Osteocyte (in vitro differentiated cells): ENCODE data around the gene KCTD1. TPM values are rescaled to one million over a fixed set of nuclear protein-coding genes. Genes with fewer than 3 reads are reported as not detected.

Experiments
- DNase-seq: peaks from one replicate; pipeline ENCODE4 v3.0.0; 2021; ENCODE audit warnings: mixed read lengths; ENCODE audit not compliant: unreplicated experiment; ENCODE audit errors: extremely low spot score
- H3K27ac Mint-ChIP-seq: one replicate; pipeline ENCODE4 v1.8.0; 2021; ENCODE audit warnings: mild to moderate bottlenecking, mixed read lengths; ENCODE audit not compliant: unreplicated experiment
- H3K27me3 Mint-ChIP-seq: one replicate; pipeline ENCODE4 v1.8.0; 2021; ENCODE audit warnings: mixed read lengths; ENCODE audit not compliant: unreplicated experiment
- H3K36me3 Mint-ChIP-seq: one replicate; pipeline ENCODE4 v1.8.0; 2021; ENCODE audit warnings: mixed read lengths; ENCODE audit not compliant: unreplicated experiment
- H3K4me1 Mint-ChIP-seq: one replicate; pipeline ENCODE4 v1.8.0; 2021; ENCODE audit warnings: mixed read lengths; ENCODE audit not compliant: unreplicated experiment
- H3K4me3 Mint-ChIP-seq: one replicate; pipeline ENCODE4 v1.8.0; 2021; ENCODE audit warnings: mild to moderate bottlenecking, moderate library complexity, mixed read lengths; ENCODE audit not compliant: unreplicated experiment
- H3K9me3 Mint-ChIP-seq: one replicate; pipeline ENCODE4 v1.8.0; 2021; ENCODE audit warnings: mixed read lengths; ENCODE audit not compliant: unreplicated experiment
- total RNA-seq: library from RNA; stranded (reverse); gene quantifications from 2 replicates; pipeline ENCODE4 v1.2.1, GENCODE V29; 2021
- TF ChIP-seq, protein P1 (sequence below): fragments of 200-600 bp; sonication (generic); IDR thresholded peaks from 2 replicates; pipeline ENCODE4 v1.5.0; 2021; ENCODE audit warnings: antibody characterized with exemption, mild to moderate bottlenecking, moderate library complexity

The KCTD1 gene
- total RNA-seq, 1 donor from 2014 or later, result 25.7 TPM

DNA sequence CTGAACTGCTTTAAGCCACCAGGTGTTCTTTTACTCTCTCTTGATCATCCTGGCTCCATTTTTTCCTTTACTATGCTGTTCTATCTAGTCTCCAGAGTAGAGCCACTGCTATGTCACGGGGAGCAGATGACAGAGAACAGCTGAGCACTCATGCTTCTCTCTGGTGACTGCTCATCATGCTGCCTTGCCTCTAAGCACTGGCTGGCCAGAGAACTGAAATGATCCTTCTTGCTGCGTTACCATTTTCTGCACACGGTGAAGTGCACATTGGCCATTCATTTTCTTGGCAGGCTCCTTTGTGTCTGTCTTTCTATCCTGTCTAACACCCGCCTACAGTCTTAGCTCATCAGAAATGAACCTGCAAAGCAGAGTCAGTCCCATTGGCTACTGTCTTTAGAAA lies 86.0 kb downstream of the KCTD1 start:
- TF ChIP-seq, protein P1, sequence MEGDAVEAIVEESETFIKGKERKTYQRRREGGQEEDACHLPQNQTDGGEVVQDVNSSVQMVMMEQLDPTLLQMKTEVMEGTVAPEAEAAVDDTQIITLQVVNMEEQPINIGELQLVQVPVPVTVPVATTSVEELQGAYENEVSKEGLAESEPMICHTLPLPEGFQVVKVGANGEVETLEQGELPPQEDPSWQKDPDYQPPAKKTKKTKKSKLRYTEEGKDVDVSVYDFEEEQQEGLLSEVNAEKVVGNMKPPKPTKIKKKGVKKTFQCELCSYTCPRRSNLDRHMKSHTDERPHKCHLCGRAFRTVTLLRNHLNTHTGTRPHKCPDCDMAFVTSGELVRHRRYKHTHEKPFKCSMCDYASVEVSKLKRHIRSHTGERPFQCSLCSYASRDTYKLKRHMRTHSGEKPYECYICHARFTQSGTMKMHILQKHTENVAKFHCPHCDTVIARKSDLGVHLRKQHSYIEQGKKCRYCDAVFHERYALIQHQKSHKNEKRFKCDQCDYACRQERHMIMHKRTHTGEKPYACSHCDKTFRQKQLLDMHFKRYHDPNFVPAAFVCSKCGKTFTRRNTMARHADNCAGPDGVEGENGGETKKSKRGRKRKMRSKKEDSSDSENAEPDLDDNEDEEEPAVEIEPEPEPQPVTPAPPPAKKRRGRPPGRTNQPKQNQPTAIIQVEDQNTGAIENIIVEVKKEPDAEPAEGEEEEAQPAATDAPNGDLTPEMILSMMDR, result no peak
- peaks cover 40% of the 10 kb centered on the region for H3K36me3 Mint-ChIP-seq
- H3K27me3 Mint-ChIP-seq, result no peaks in the 10 kb centered on the region

DNA sequence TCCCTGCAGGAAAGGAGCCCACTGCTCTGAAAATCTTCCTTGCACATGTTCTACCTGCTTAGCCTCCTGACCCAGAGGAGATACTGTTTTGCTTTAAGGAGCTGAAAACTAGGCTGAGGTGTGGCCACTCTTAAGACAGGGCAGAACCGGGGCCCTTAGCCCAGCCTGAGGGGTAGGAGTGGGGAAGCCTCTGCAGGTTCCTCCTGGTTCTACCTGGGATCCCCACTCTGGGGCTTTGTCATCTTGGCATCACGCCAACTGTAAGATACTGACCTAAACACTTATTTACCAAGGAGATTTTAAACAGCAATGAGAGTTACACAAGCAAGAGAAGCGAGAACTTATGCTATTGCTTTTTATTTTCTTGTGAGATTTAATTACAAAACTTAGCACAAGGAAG lies 86.9 kb downstream of the KCTD1 start:
- Mint-ChIP-seq H3K4me1 (no peaks in the 10 kb centered on the region), H3K9me3 (no peaks in the 10 kb centered on the region), H3K27ac (no peak overlapping the region), H3K36me3 (peaks cover 42% of the 10 kb centered on the region), H3K4me3 (no peak overlapping the region), H3K27me3 (no peaks in the 10 kb centered on the region)
- TF ChIP-seq, protein P1, result no peak
- peak; percentile 46 for DNase-seq

More for the DNA sequence above, 86.0 kb downstream of the KCTD1 start:
- Mint-ChIP-seq H3K9me3 (no peaks in the 10 kb centered on the region), H3K4me1 (no peaks in the 10 kb centered on the region), H3K4me3 (no peak overlapping the region), H3K27ac (no peak overlapping the region)
- no peak for DNase-seq

DNA sequence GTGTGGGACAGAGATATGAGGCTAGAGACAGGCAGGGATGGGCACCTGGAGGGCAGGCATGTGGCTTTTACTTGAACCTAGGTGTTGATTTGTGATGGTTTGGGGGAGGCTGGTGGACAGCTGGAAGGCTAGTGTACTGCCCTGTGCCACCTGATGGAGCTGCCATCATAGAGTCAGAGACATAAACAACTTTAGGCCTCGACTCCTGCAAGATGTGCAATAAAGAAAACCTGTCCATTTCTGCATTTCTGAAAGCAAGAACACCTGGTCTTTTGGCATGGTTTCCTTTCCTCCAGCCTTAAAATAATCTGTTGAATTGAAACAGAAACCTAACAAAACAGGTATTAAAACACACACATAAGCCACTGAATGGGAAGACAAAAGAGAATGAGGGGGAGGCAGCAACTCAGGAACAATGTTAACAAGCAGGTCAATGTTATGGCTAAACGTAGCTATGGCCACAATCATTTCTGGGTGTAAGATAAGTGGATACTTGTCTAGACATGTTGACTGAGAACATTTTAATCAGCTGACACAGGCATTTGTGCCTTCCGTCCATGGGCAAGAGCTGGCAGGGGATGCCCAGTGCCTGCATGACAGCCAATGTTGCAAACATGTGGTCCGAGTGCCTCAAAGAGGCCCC lies 87.8 kb downstream of the KCTD1 start:
- Mint-ChIP-seq H3K4me3 (no peak overlapping the region), H3K36me3 (peaks cover 49% of the 10 kb centered on the region), H3K27me3 (no peaks in the 10 kb centered on the region), H3K4me1 (no peaks in the 10 kb centered on the region), H3K9me3 (no peaks in the 10 kb centered on the region), H3K27ac (no peak overlapping the region)
- TF ChIP-seq, protein P1, result no peak
- DNase-seq, result peak; percentile 51

DNA sequence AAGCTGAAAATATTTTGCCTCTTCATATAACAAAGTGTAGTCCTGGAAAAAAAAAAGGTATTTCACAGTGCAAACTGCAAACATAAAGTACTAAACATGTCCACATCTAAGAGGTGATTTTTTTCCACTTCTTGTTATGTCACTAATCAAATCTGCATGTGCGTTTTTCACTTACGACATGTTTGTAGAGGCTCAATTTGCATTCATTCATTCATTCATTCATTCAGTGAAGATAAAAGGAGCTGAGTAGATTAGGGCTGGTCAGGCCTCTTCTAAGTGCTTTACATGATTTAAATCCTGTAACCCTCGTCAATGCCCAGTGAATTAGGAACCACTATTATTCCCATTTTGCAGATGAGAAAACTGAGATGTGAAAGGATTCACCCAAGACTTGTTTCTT lies 88.5 kb downstream of the KCTD1 start:
- no peak for DNase-seq
- Mint-ChIP-seq H3K4me3 (no peak overlapping the region), H3K27me3 (no peaks in the 10 kb centered on the region), H3K4me1 (no peaks in the 10 kb centered on the region), H3K27ac (no peak overlapping the region), H3K9me3 (no peaks in the 10 kb centered on the region), H3K36me3 (peaks cover 54% of the 10 kb centered on the region)
- TF ChIP-seq, protein P1, result no peak

DNA sequence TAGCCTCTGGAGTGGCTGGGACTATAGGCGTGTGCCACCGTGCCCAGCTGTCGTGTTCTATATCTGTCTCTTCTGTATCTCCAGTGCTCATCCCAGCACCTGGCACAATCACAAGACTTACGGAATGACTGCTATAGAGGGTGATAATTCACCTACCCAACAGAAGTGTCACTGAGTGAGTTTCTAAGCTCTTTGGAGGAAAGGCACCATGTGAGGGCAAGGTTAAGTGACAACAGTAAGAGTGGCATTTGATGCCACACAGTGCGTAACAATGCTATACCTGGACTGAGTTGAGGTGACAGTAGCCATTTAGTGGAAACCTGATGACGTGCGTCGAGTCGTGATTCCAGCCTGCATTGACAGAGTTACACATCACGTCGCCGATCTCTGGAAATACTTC lies 89.0 kb downstream of the KCTD1 start:
- H3K9me3 Mint-ChIP-seq, result no peaks in the 10 kb centered on the region
- TF ChIP-seq, protein P1, result no peak
- no peak overlapping the region for H3K4me3 Mint-ChIP-seq
- H3K27me3 Mint-ChIP-seq, result no peaks in the 10 kb centered on the region
- H3K4me1 Mint-ChIP-seq, result no peaks in the 10 kb centered on the region
- peaks cover 55% of the 10 kb centered on the region for H3K36me3 Mint-ChIP-seq
- no peak overlapping the region for H3K27ac Mint-ChIP-seq
- DNase-seq, result no peak
